A549 (cell line): Measurements from ENCODE around the gene CAPN7.

ENCODE experiments used
- CBX2 ChIP-seq: fragments of 200-600 bp; sonication (generic); IDR thresholded peaks from 2 replicates; pipeline ENCODE4 v1.6.1; 2016; ENCODE audit warnings: low read depth, mild to moderate bottlenecking, borderline replicate concordance
- EP300 ChIP-seq, 2 experiments: fragments of >200 bp; sonication (Bioruptor Twin); formaldehyde crosslinking; IDR thresholded peaks; 2 replicates in 1 of 2; 3 replicates in 1 of 2; pipeline ENCODE4 v1.6.1; 2016 to 2017
- FOXS1 ChIP-seq: fragments of 250-450 bp; sonication (Bioruptor Pico); IDR thresholded peaks from 2 replicates; pipeline ENCODE4 v1.5.0; 2020; ENCODE audit warnings: mild to moderate bottlenecking, moderate library complexity
- JUNB ChIP-seq: fragments of >200 bp; sonication (Bioruptor Twin); formaldehyde crosslinking; IDR thresholded peaks from 2 replicates; pipeline ENCODE4 v1.6.1; 2016
- MAFK ChIP-seq: fragments of 450-650 bp; IDR thresholded peaks from 2 replicates; pipeline ENCODE4 v1.6.1; 2014; ENCODE audit not compliant: partially characterized antibody
- POLR2A ChIP-seq: IDR thresholded peaks from 2 replicates; pipeline ENCODE4 v1.6.1; 2012; ENCODE audit warnings: mild to moderate bottlenecking, low read length
- RAD21 ChIP-seq, 2 experiments: fragments of >200 bp in 1 of 2; sonication (Bioruptor Twin) in 1 of 2; formaldehyde crosslinking in 1 of 2; IDR thresholded peaks in 1 of 2; conservative IDR thresholded peaks in 1 of 2; 2 replicates in 1 of 2; 3 replicates in 1 of 2; pipeline ENCODE4 v1.6.1; 2012 to 2018; ENCODE audit warnings: inconsistent platforms in 1 of 2
- RARB ChIP-seq: fragments of 250-450 bp; sonication (Bioruptor Pico); IDR thresholded peaks from 2 replicates; pipeline ENCODE4 v1.8.0; 2021; ENCODE audit warnings: mild to moderate bottlenecking, moderate library complexity
- RNF2 ChIP-seq: fragments of 200-600 bp; sonication (generic); IDR thresholded peaks from 2 replicates; pipeline ENCODE4 v1.6.1; 2016; ENCODE audit warnings: low read depth, mild to moderate bottlenecking, antibody characterized with exemption, moderate library complexity, borderline replicate concordance
- TP53 ChIP-seq: fragments of 250-450 bp; sonication (Bioruptor Pico); IDR thresholded peaks from 2 replicates; pipeline ENCODE4 v1.5.0; 2021; ENCODE audit warnings: mild to moderate bottlenecking, moderate library complexity
- ZFP36 ChIP-seq: fragments of 450-650 bp; IDR thresholded peaks from 2 replicates; pipeline ENCODE4 v1.6.1; 2014; ENCODE audit warnings: borderline replicate concordance; ENCODE audit not compliant: partially characterized antibody
- TF ChIP-seq, protein P1 (sequence below): fragments of >200 bp; sonication (Bioruptor Twin); formaldehyde crosslinking; IDR thresholded peaks from 3 replicates; pipeline ENCODE4 v1.5.1; 2016
- TF ChIP-seq, protein P2 (sequence below): fragments of 200-600 bp; sonication (generic); IDR thresholded peaks from 2 replicates; pipeline ENCODE4 v1.6.1; 2016; ENCODE audit warnings: antibody characterized with exemption, mild to moderate bottlenecking, moderate library complexity

DNA sequence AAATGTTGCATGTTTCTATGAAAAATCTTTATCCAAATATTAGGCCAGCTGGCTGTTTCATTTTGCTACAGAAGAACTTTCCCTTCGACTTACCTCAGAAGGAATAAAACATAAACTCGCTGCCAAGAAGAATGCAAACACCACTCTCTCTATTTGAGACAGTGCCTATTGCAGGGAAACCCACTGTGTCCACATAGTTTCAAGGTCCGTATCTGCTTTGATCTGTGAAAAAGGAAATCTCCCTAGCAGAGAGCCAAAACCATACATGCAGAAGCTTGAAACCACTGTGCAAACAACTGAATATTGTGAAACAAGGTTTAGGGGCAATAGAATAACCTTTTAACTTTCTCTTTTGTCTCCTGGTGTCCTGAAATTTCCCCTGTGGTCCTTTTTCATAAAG lies 35.0 kb upstream of the CAPN7 start:
- no peak for TF ChIP-seq EP300 (IDR thresholded peaks at IDR 0.05)
- TF ChIP-seq MAFK: no peak
- TF ChIP-seq JUNB: no peak
- TF ChIP-seq, protein P1, sequence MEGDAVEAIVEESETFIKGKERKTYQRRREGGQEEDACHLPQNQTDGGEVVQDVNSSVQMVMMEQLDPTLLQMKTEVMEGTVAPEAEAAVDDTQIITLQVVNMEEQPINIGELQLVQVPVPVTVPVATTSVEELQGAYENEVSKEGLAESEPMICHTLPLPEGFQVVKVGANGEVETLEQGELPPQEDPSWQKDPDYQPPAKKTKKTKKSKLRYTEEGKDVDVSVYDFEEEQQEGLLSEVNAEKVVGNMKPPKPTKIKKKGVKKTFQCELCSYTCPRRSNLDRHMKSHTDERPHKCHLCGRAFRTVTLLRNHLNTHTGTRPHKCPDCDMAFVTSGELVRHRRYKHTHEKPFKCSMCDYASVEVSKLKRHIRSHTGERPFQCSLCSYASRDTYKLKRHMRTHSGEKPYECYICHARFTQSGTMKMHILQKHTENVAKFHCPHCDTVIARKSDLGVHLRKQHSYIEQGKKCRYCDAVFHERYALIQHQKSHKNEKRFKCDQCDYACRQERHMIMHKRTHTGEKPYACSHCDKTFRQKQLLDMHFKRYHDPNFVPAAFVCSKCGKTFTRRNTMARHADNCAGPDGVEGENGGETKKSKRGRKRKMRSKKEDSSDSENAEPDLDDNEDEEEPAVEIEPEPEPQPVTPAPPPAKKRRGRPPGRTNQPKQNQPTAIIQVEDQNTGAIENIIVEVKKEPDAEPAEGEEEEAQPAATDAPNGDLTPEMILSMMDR: no peak
- no peak for TF ChIP-seq ZFP36
- TF ChIP-seq, protein P2, sequence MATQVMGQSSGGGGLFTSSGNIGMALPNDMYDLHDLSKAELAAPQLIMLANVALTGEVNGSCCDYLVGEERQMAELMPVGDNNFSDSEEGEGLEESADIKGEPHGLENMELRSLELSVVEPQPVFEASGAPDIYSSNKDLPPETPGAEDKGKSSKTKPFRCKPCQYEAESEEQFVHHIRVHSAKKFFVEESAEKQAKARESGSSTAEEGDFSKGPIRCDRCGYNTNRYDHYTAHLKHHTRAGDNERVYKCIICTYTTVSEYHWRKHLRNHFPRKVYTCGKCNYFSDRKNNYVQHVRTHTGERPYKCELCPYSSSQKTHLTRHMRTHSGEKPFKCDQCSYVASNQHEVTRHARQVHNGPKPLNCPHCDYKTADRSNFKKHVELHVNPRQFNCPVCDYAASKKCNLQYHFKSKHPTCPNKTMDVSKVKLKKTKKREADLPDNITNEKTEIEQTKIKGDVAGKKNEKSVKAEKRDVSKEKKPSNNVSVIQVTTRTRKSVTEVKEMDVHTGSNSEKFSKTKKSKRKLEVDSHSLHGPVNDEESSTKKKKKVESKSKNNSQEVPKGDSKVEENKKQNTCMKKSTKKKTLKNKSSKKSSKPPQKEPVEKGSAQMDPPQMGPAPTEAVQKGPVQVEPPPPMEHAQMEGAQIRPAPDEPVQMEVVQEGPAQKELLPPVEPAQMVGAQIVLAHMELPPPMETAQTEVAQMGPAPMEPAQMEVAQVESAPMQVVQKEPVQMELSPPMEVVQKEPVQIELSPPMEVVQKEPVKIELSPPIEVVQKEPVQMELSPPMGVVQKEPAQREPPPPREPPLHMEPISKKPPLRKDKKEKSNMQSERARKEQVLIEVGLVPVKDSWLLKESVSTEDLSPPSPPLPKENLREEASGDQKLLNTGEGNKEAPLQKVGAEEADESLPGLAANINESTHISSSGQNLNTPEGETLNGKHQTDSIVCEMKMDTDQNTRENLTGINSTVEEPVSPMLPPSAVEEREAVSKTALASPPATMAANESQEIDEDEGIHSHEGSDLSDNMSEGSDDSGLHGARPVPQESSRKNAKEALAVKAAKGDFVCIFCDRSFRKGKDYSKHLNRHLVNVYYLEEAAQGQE: no peak
- no peak for TF ChIP-seq POLR2A
- no peak for TF ChIP-seq RAD21 (conservative IDR thresholded peaks at IDR 0.05 in 1 of 2, IDR thresholded peaks at IDR 0.05 in 1 of 2)
- TF ChIP-seq RARB: no peak
- TF ChIP-seq FOXS1 (CRISPR knock-in tag): no peak
- TF ChIP-seq RNF2: no peak
- TF ChIP-seq CBX2: no peak
- no peak for TF ChIP-seq TP53 (CRISPR knock-in tag)
